AG09319 (cell line): ENCODE measurements around the gene KLHL25.

Experiments used
- DNase-seq: peaks from one replicate; pipeline ENCODE4 v3.0.0-alpha.2; 2010; ENCODE audit warnings: low read depth; ENCODE audit errors: extremely low read depth
- CTCF ChIP-seq: IDR thresholded peaks from 2 replicates; pipeline ENCODE4 v1.5.1; 2011; ENCODE audit warnings: low read depth, mild to moderate bottlenecking, inconsistent platforms, low read length, moderate library complexity

KLHL25 gene

GRCh38 chr15:85764649-85765277 is 30.0 kb downstream of the KLHL25 start:
- DNase-seq = no peak
- no peak for TF ChIP-seq CTCF

GRCh38 chr15:85763673-85764633 is 30.8 kb downstream of the KLHL25 start:
- TF ChIP-seq CTCF = no peak

GRCh38 chr15:85763157-85763556 is 31.6 kb downstream of the KLHL25 start:
- TF ChIP-seq CTCF = no peak

More at GRCh38 chr15:85763673-85764633, 30.8 kb downstream of the KLHL25 start:
- DNase-seq = no peak

GRCh38 chr15:85762756-85763127 is 32.0 kb downstream of the KLHL25 start:
- no peak for TF ChIP-seq CTCF

More at GRCh38 chr15:85763157-85763556, 31.6 kb downstream of the KLHL25 start:
- no peak for DNase-seq

GRCh38 chr15:85762039-85762755 is 32.5 kb downstream of the KLHL25 start:
- no peak for TF ChIP-seq CTCF

More at GRCh38 chr15:85762756-85763127, 32.0 kb downstream of the KLHL25 start:
- no peak for DNase-seq

GRCh38 chr15:85761635-85762034 is 33.1 kb downstream of the KLHL25 start:
- no peak for DNase-seq
- TF ChIP-seq CTCF = no peak

More at GRCh38 chr15:85762039-85762755, 32.5 kb downstream of the KLHL25 start:
- DNase-seq = no peak
